A673 (cell line): ENCODE results near the gene RHEB. TPM values are rescaled to one million over a fixed set of nuclear protein-coding genes. Genes with fewer than 3 reads are reported as not detected.

Experiments used
- Bru-seq: library from RNA; stranded (reverse); fragments of 400-500 nt; gene quantifications from one replicate; lab custom pipeline; 2021; lab: Mats Ljungman, UMichigan
- BruChase-seq, 2 experiments: library from RNA; stranded (reverse); fragments of 400-500 nt; gene quantifications; one replicate each; lab custom pipeline; 2021; lab: Mats Ljungman, UMichigan
- BruUV-seq: library from RNA; stranded (reverse); fragments of 400-500 nt; replicated peaks from 2 replicates; lab custom pipeline; 2021; lab: Mats Ljungman, UMichigan
- CTCF ChIA-PET: fragments of 300-600 bp; sonication (Branson Sonifier 250); formaldehyde crosslinking; loops from one replicate; lab custom pipeline; 2022; ENCODE audit warnings: antibody characterized with exemption; lab: Charles Lee
- POLR2A ChIA-PET: fragments of 300-600 bp; sonication (Branson Sonifier 250); formaldehyde crosslinking; loops from one replicate; lab custom pipeline; 2022; ENCODE audit warnings: antibody characterized with exemption; ENCODE audit not compliant: low non-redundant PET; lab: Charles Lee
- DNase-seq: peaks from one replicate; pipeline ENCODE4 v3.0.0-alpha.2; 2015; ENCODE audit warnings: low spot score
- H3K27ac ChIP-seq: fragments of 200-600 bp; sonication (generic); 2 replicates; pipeline ENCODE4 v1.5.1; 2016; ENCODE audit warnings: mixed run types, low read depth, mild to moderate bottlenecking, mixed read lengths, antibody characterized with exemption, low read length; ENCODE audit not compliant: poor library complexity, severe bottlenecking
- H3K27me3 ChIP-seq: fragments of 200-600 bp; sonication (generic); replicated peaks from 2 replicates; pipeline ENCODE4 v1.6.1; 2017; ENCODE audit warnings: mixed run types, low read depth, mild to moderate bottlenecking, mixed read lengths, antibody characterized with exemption, low read length; ENCODE audit not compliant: insufficient read depth, poor library complexity
- H3K36me3 ChIP-seq: fragments of 200-600 bp; sonication (generic); 2 replicates; pipeline ENCODE4 v1.6.1; 2016; ENCODE audit warnings: mixed run types, mild to moderate bottlenecking, mixed read lengths, antibody characterized with exemption, low read length; ENCODE audit not compliant: insufficient read depth, poor library complexity, severe bottlenecking
- H3K4me1 ChIP-seq: fragments of 200-600 bp; sonication (generic); 2 replicates; pipeline ENCODE4 v1.6.1; 2017; ENCODE audit warnings: mixed run types, mild to moderate bottlenecking, mixed read lengths, antibody characterized with exemption, low read length; ENCODE audit not compliant: insufficient read depth, poor library complexity, severe bottlenecking
- H3K4me3 ChIP-seq: fragments of 200-600 bp; sonication (generic); 2 replicates; pipeline ENCODE4 v1.5.1; 2016; ENCODE audit warnings: low read depth, mixed run types, mild to moderate bottlenecking, mixed read lengths, low read length; ENCODE audit not compliant: poor library complexity, severe bottlenecking
- H3K9me3 ChIP-seq: fragments of 200-600 bp; sonication (generic); 2 replicates; pipeline ENCODE4 v1.6.1; 2016; ENCODE audit warnings: mixed run types, low read depth, mild to moderate bottlenecking, mixed read lengths, antibody characterized with exemption, low read length; ENCODE audit not compliant: poor library complexity, severe bottlenecking
- EZH2 ChIP-seq: fragments of 200-600 bp; sonication (generic); IDR thresholded peaks from 2 replicates; pipeline ENCODE4 v1.6.1; 2017; ENCODE audit warnings: borderline replicate concordance, low read depth, mild to moderate bottlenecking, mixed read lengths, antibody characterized with exemption, low read length; ENCODE audit not compliant: poor library complexity, severe bottlenecking
- intact Hi-C: fragments of 100-400 bp; cut with micrococcal nuclease; formaldehyde crosslinking; loops from one replicate; pipeline ENCODE4 v1.10.0; 2022; ENCODE audit not compliant: unreplicated experiment
- long read RNA-seq: library from polyadenylated mRNA; stranded (forward); transcript quantifications from one replicate; pipeline ENCODE4 v2.0.0, GENCODE V29; 2022
- total RNA-seq: library from RNA; stranded (reverse); gene quantifications from 2 replicates; pipeline ENCODE4 v1.2.3, GENCODE V29; 2021
- TF ChIP-seq, protein P1 (sequence below): fragments of 300-800, 200-600 bp; sonication (generic); conservative IDR thresholded peaks from 2 replicates; pipeline ENCODE4 v1.5.1; 2017; ENCODE audit warnings: low read depth, mild to moderate bottlenecking, antibody characterized with exemption, low read length, moderate library complexity, mixed read lengths

The RHEB gene, protein sequence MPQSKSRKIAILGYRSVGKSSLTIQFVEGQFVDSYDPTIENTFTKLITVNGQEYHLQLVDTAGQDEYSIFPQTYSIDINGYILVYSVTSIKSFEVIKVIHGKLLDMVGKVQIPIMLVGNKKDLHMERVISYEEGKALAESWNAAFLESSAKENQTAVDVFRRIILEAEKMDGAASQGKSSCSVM
- total RNA-seq (127 and 136 TPM in 2 replicates), Bru-seq, nascent RNA (percentile 95 among the genes with signal in this experiment), BruChase-seq, experiment 1, labeled RNA remaining after a 2-hour chase (percentile 91 among the genes with signal in this experiment), BruChase-seq, experiment 2, labeled RNA remaining after a 6-hour chase (percentile 91 among the genes with signal in this experiment)
- long read RNA-seq, transcript RHEB-201 (8 exons, 2,075 nt), result major isoform, 396 of 420 reads
- long read RNA-seq, partial matches to known transcripts, result 5 of 420 reads
- long read RNA-seq, other reads (novel, unspliced or antisense), result 15 of 420 reads

- Histone ChIP-seq H3K36me3 (no peaks in the 10 kb centered on the region), H3K4me3 (peak within 1 kb of the TSS; percentile 94), H3K27ac (peak within 1 kb of the TSS; percentile 96), H3K4me1 (peaks cover 9% of the 10 kb centered on the region), H3K27me3 (no peaks in the 10 kb centered on the region), H3K9me3 (no peaks in the 10 kb centered on the region)
- intact Hi-C loops, result no loop called here
- peak; percentile 99 for DNase-seq
- no TSS peak for BruUV-seq
- CTCF ChIA-PET, result interaction anchor here (0.6 kb wide), 1 partner anchor 137 kb away, joined by 3 read pairs; no protein-coding TSS in a partner anchor
- TF ChIP-seq, protein P1, sequence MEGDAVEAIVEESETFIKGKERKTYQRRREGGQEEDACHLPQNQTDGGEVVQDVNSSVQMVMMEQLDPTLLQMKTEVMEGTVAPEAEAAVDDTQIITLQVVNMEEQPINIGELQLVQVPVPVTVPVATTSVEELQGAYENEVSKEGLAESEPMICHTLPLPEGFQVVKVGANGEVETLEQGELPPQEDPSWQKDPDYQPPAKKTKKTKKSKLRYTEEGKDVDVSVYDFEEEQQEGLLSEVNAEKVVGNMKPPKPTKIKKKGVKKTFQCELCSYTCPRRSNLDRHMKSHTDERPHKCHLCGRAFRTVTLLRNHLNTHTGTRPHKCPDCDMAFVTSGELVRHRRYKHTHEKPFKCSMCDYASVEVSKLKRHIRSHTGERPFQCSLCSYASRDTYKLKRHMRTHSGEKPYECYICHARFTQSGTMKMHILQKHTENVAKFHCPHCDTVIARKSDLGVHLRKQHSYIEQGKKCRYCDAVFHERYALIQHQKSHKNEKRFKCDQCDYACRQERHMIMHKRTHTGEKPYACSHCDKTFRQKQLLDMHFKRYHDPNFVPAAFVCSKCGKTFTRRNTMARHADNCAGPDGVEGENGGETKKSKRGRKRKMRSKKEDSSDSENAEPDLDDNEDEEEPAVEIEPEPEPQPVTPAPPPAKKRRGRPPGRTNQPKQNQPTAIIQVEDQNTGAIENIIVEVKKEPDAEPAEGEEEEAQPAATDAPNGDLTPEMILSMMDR, result no peak
- no peak for TF ChIP-seq EZH2
- POLR2A ChIA-PET, result no interaction called here
Measured at GRCh38 chr7:151519765-151520418, at the start of gene RHEB. RHEB (minus strand) TSS chr7:151519895; CDS start chr7:151519511, 384 bp downstream.

DNA sequence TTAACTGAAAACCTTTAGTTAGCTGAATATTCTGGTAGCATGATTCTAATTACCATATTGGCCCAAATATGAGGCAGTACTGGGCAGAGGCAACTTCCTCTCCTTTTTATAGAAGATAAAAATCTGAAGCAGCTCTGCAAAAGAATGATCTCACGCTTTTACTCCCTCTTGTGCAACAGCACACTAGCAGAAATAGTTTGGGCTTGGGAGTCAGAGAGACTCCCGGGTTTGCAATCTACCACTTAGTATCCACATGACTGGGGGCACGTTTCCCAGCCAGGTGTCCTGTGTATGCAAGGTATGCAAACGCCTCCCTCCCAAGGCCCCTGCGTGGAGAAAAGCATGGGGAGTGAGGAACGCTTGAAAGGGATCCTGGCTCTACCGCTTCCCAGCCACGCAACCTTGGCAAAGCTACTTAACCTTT is 47.2 kb upstream of the RHEB start:
- no peaks in the 10 kb centered on the region for H3K27me3 ChIP-seq
- peak; percentile 35 for DNase-seq
- no peak overlapping the region for H3K4me3 ChIP-seq
- H3K27ac ChIP-seq, result no peak overlapping the region
- ChIA-PET POLR2A (no interaction called here), CTCF (no interaction called here)
- no peaks in the 10 kb centered on the region for H3K36me3 ChIP-seq
- TF ChIP-seq EZH2, result no peak
- TF ChIP-seq, protein P1, result no peak
- H3K9me3 ChIP-seq, result no peaks in the 10 kb centered on the region
- no TSS peak for BruUV-seq
- peaks cover 9% of the 10 kb centered on the region for H3K4me1 ChIP-seq
- intact Hi-C loops, result no loop called here

DNA sequence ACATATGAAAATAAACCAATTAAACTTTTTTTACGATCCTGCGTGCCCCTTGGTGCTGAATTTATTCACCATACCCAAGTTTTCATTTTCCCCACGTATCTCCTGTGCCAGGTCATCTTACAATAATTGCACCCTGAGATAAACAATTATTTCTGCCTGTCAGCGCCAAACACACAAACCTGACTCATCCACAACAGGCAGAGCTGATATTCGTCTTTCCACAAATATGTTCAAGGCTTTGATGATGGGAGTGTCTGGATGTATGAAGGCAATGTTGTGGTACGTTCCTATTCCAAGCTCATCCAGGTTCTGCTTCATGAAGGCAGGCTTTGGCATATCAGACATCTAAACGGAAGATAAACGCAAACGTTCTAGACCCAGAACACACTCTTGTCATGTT is 45.8 kb upstream of the RHEB start:
- POLR2A ChIA-PET, result no interaction called here
- intact Hi-C loops, result no loop called here
- TF ChIP-seq, protein P1, result no peak
- TF ChIP-seq EZH2, result no peak

More for the DNA sequence above, 45.8 kb upstream of the RHEB start:
- peaks cover 9% of the 10 kb centered on the region for H3K4me1 ChIP-seq
- CTCF ChIA-PET, result no interaction called here
- H3K9me3 ChIP-seq, result no peaks in the 10 kb centered on the region
- no peak for DNase-seq
- H3K36me3 ChIP-seq, result no peaks in the 10 kb centered on the region
- BruUV-seq, result no TSS peak
- H3K27ac ChIP-seq, result no peak overlapping the region
- H3K27me3 ChIP-seq, result no peaks in the 10 kb centered on the region
- no peak overlapping the region for H3K4me3 ChIP-seq
